IMR-90 (cell line): Measurements from ENCODE around the gene PRRC2A. TPM values are rescaled to one million over a fixed set of nuclear protein-coding genes. Genes with fewer than 3 reads are reported as not detected.

Experiments
- ATAC-seq: fragments of 200-7000 bp; cut with Tn5 transposase; 2 replicates; pipeline ENCODE4 v1.9.1; 2020; ENCODE audit warnings: low read depth, mild to moderate bottlenecking, moderate library complexity
- BruUV-seq: library from RNA; stranded (reverse); fragments of 400-500 nt; replicated peaks from 2 replicates; lab custom pipeline; 2021; lab: Mats Ljungman, UMichigan
- CTCF ChIA-PET: fragments of 300-600 bp; formaldehyde crosslinking; extraction: SDS; loops from one replicate; lab custom pipeline; 2021; ENCODE audit warnings: antibody characterized with exemption; lab: Yijun Ruan, JAX
- POLR2A ChIA-PET: fragments of 300-600 bp; sonication (Branson Sonifier 250); formaldehyde crosslinking; loops from one replicate; lab custom pipeline; 2022; ENCODE audit warnings: antibody characterized with exemption; ENCODE audit not compliant: unreplicated experiment; lab: Charles Lee
- DNase-seq: peaks from one replicate; pipeline ENCODE4 v3.0.0; 2013
- H2AFZ ChIP-seq: replicated peaks from 2 replicates; pipeline ENCODE3; 2013; ENCODE audit warnings: low read length, mild to moderate bottlenecking; ENCODE audit not compliant: poor library complexity
- H2AK5ac ChIP-seq: 2 replicates; pipeline ENCODE4 v1.6.1; 2013; ENCODE audit warnings: low read depth, low read length, inconsistent platforms
- H2AK9ac ChIP-seq: replicated peaks from 2 replicates; pipeline ENCODE3; 2013; ENCODE audit warnings: mild to moderate bottlenecking, low read depth, low read length, moderate library complexity; ENCODE audit not compliant: poor library complexity
- H2BK120ac ChIP-seq: 2 replicates; pipeline ENCODE4 v1.6.1; 2013; ENCODE audit warnings: low read depth, low read length, inconsistent platforms
- H2BK15ac ChIP-seq: 3 replicates; pipeline ENCODE4 v1.6.1; 2013; ENCODE audit warnings: low read depth, low read length, inconsistent platforms
- H2BK20ac ChIP-seq: 2 replicates; pipeline ENCODE4 v1.6.1; 2013; ENCODE audit warnings: low read depth, mild to moderate bottlenecking, inconsistent platforms, low read length, moderate library complexity
- H2BK5ac ChIP-seq: 2 replicates; pipeline ENCODE4 v1.6.1; 2013; ENCODE audit warnings: mild to moderate bottlenecking, low read depth, low read length, inconsistent platforms; ENCODE audit not compliant: poor library complexity, severe bottlenecking
- H3K14ac ChIP-seq: replicated peaks from 2 replicates; pipeline ENCODE4 v1.6.1; 2013; ENCODE audit warnings: low read depth, low read length, inconsistent platforms
- H3K18ac ChIP-seq: 2 replicates; pipeline ENCODE4 v1.6.1; 2013; ENCODE audit warnings: low read depth, low read length, control low read depth
- H3K23ac ChIP-seq: 2 replicates; pipeline ENCODE4 v1.6.1; 2013; ENCODE audit warnings: low read depth, low read length, inconsistent platforms
- H3K27ac ChIP-seq: 2 replicates; pipeline ENCODE4 v1.5.1; 2013; ENCODE audit warnings: mild to moderate bottlenecking, control low read depth, low read length; ENCODE audit not compliant: insufficient read depth
- H3K27me3 ChIP-seq: 2 replicates; pipeline ENCODE4 v1.6.1; 2013; ENCODE audit warnings: low read length; ENCODE audit not compliant: control insufficient read depth, insufficient read depth
- H3K36me3 ChIP-seq: 2 replicates; pipeline ENCODE4 v1.6.1; 2013; ENCODE audit warnings: low read length, mixed read lengths; ENCODE audit not compliant: control insufficient read depth, insufficient read depth
- H3K4ac ChIP-seq: 2 replicates; pipeline ENCODE4 v1.6.1; 2013; ENCODE audit warnings: low read depth, low read length, inconsistent platforms
- H3K4me1 ChIP-seq: 2 replicates; pipeline ENCODE4 v1.6.1; 2013; ENCODE audit warnings: low read length, mixed read lengths; ENCODE audit not compliant: control insufficient read depth, insufficient read depth
- H3K4me2 ChIP-seq: 2 replicates; pipeline ENCODE4 v1.6.1; 2013; ENCODE audit warnings: low read depth, mild to moderate bottlenecking, control low read depth, low read length, moderate library complexity
- H3K4me3 ChIP-seq: 2 replicates; pipeline ENCODE4 v1.5.1; 2013; ENCODE audit warnings: low read depth, mild to moderate bottlenecking, control low read depth, low read length, moderate library complexity; ENCODE audit not compliant: insufficient read depth
- H3K56ac ChIP-seq: 2 replicates; pipeline ENCODE4 v1.6.1; 2013; ENCODE audit warnings: low read length, inconsistent platforms; ENCODE audit not compliant: insufficient read depth; ENCODE audit errors: extremely low read depth
- H3K79me1 ChIP-seq, 2 experiments: 2 replicates each; pipeline ENCODE4 v1.6.1; 2013; ENCODE audit warnings: low read length in 2 of 2, inconsistent platforms in 1 of 2, low read depth in 1 of 2
- H3K9ac ChIP-seq: 2 replicates; pipeline ENCODE4 v1.6.1; 2013; ENCODE audit warnings: low read depth, low read length, control low read depth
- H3K9me1 ChIP-seq: 2 replicates; pipeline ENCODE4 v1.6.1; 2013; ENCODE audit warnings: low read length, inconsistent platforms; ENCODE audit not compliant: insufficient read depth
- H3K9me3 ChIP-seq: 2 replicates; pipeline ENCODE4 v1.6.1; 2013; ENCODE audit warnings: low read length; ENCODE audit not compliant: control insufficient read depth, insufficient read depth
- H4K20me1 ChIP-seq: 2 replicates; pipeline ENCODE4 v1.6.1; 2013; ENCODE audit warnings: low read length, inconsistent platforms; ENCODE audit not compliant: insufficient read depth
- H4K5ac ChIP-seq: 2 replicates; pipeline ENCODE4 v1.6.1; 2013; ENCODE audit warnings: mild to moderate bottlenecking, low read depth, low read length, control low read depth
- H4K8ac ChIP-seq, 2 experiments: 2 replicates each; pipeline ENCODE4 v1.6.1; 2013; ENCODE audit warnings: low read depth in 2 of 2, low read length in 2 of 2, control low read depth in 1 of 2, inconsistent platforms in 1 of 2
- H4K91ac ChIP-seq: 2 replicates; pipeline ENCODE4 v1.6.1; 2013; ENCODE audit warnings: low read depth, low read length, inconsistent platforms; ENCODE audit not compliant: insufficient read depth
- BHLHE40 ChIP-seq: fragments of 150-350 bp; IDR thresholded peaks from 2 replicates; pipeline ENCODE4 v1.6.1; 2016; ENCODE audit warnings: mild to moderate bottlenecking, low read depth, low read length
- MAFK ChIP-seq: IDR thresholded peaks from 2 replicates; pipeline ENCODE4 v1.6.1; 2012; ENCODE audit warnings: low read depth, low read length, improper control_type of control experiment
- POLR2A ChIP-seq: IDR thresholded peaks from 2 replicates; pipeline ENCODE4 v1.6.1; 2012; ENCODE audit warnings: mild to moderate bottlenecking, low read depth, low read length
- RCOR1 ChIP-seq: IDR thresholded peaks from 2 replicates; pipeline ENCODE4 v1.6.1; 2012; ENCODE audit warnings: mild to moderate bottlenecking, low read length, improper control_type of control experiment; ENCODE audit not compliant: insufficient replicate concordance
- RFX5 ChIP-seq: IDR thresholded peaks from 2 replicates; pipeline ENCODE4 v1.8.0; 2012; ENCODE audit warnings: low read depth, mild to moderate bottlenecking, low read length, moderate library complexity
- SMC3 ChIP-seq: fragments of 150-350 bp; IDR thresholded peaks from 2 replicates; pipeline ENCODE4 v1.6.1; 2016; ENCODE audit warnings: low read depth, mild to moderate bottlenecking, antibody characterized with exemption, low read length, moderate library complexity
- WGBS, 2 experiments: methylation state at CpG; one replicate each; pipeline versions ENCODE4 v1.1.5 to v1.1.7; 2013; ENCODE audit warnings: missing lambda C conversion rate in 2 of 2; ENCODE audit not compliant: insufficient read length in 1 of 2; ENCODE audit errors: extremely low coverage in 2 of 2; 5-methylcytosine and 5-hydroxymethylcytosine counted together
- dilution Hi-C: fragments of 300-500 bp; cut with HindIII; formaldehyde crosslinking; loops from one replicate; pipeline ENCODE4 v1.14.3; 2018; ENCODE audit warnings: low sequenced_read_pairs; ENCODE audit not compliant: unreplicated experiment
- in situ Hi-C: fragments of 300-500 bp; cut with MboI; formaldehyde crosslinking; loops from 3 replicates; pipeline ENCODE4 v1.14.3; 2019; ENCODE audit warnings: low sequenced_read_pairs, inconsistent platforms, mixed read lengths
- intact Hi-C: fragments of 100-400 bp; cut with micrococcal nuclease; formaldehyde crosslinking; loops from 2 replicates; pipeline ENCODE4 v1.10.0; 2022
- polyA plus RNA-seq, 3 experiments: library from polyadenylated mRNA; depleted of rRNA; stranded (reverse); fragments of >200 nt; gene quantifications; 2 replicates each; pipeline ENCODE4 v1.2.3, GENCODE V29; 2012; ENCODE audit warnings: low replicate concordance in 1 of 3
- total RNA-seq: library from RNA; depleted of rRNA; stranded (reverse); fragments of >200 nt; gene quantifications from 2 replicates; pipeline ENCODE4 v1.2.3, GENCODE V29; 2012

The PRRC2A gene
- total and polyA plus RNA-seq, 2 of the 4 experiments (the other 2 are of a cell fraction): 7.7 to 88.6 TPM

DNA sequence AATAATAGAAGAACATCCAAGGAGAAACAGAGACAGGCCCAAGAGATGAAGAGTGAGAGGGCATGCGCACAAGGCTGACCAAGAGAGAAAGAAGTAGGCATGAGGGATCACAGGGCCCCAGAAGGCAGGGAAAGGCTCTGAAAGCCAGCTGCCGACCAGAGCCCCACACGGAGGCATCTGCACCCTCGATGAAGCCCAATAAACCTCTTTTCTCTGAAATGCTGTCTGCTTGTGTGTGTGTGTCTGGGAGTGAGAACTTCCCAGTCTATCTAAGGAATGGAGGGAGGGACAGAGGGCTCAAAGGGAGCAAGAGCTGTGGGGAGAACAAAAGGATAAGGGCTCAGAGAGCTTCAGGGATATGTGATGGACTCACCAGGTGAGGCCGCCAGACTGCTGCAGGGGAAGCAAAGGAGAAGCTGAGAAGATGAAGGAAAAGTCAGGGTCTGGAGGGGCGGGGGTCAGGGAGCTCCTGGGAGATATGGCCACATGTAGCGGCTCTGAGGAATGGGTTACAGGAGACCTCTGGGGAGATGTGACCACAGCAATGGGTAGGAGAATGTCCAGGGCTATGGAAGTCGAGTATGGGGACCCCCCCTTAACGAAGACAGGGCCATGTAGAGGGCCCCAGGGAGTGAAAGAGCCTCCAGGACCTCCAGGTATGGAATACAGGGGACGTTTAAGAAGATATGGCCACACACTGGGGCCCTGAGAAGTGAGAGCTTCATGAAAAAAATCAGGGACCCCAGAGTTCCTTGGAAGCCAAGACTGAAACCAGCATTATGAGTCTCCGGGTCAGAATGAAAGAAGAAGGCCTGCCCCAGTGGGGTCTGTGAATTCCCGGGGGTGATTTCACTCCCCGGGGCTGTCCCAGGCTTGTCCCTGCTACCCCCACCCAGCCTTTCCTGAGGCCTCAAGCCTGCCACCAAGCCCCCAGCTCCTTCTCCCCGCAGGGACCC lies 46.1 kb upstream of the PRRC2A start (continued):
- TF ChIP-seq RCOR1 (no peak), POLR2A (no peak)

DNA sequence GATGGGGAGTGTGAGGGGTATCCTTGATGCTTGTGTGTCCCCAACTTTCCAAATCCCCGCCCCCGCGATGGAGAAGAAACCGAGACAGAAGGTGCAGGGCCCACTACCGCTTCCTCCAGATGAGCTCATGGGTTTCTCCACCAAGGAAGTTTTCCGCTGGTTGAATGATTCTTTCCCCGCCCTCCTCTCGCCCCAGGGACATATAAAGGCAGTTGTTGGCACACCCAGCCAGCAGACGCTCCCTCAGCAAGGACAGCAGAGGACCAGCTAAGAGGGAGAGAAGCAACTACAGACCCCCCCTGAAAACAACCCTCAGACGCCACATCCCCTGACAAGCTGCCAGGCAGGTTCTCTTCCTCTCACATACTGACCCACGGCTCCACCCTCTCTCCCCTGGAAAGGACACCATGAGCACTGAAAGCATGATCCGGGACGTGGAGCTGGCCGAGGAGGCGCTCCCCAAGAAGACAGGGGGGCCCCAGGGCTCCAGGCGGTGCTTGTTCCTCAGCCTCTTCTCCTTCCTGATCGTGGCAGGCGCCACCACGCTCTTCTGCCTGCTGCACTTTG lies 45.1 kb upstream of the PRRC2A start, which contains the start of gene TNF:
Gene TNF, plus strand, starts transcription at position 231 of the 567 bp plus-strand sequence. Its CDS starts 177 bp downstream, at position 408.
- no peak within 1 kb of the TSS for H3K4me3 ChIP-seq
- 93% methylated on average over 5 of the region's 19 CpGs; no CpG with 5 or more reads in 1 of the 2 experiments for WGBS, 2 experiments
- no peak within 1 kb of the TSS for H2AK9ac ChIP-seq
- H3K23ac ChIP-seq: no peak within 1 kb of the TSS
- H2BK120ac ChIP-seq: no peak within 1 kb of the TSS
- no peak within 1 kb of the TSS for H3K14ac ChIP-seq
- H2BK5ac ChIP-seq: no peak within 1 kb of the TSS
- no peak for ATAC-seq
- H3K4ac ChIP-seq: no peak within 1 kb of the TSS
- H4K8ac ChIP-seq: no peak within 1 kb of the TSS
- no peak within 1 kb of the TSS for H4K91ac ChIP-seq
- no peak within 1 kb of the TSS for H2BK20ac ChIP-seq
- H3K18ac ChIP-seq: no peak within 1 kb of the TSS
- ChIA-PET CTCF (no interaction called here), POLR2A (no interaction called here)
- no peak within 1 kb of the TSS for H3K27ac ChIP-seq
- peak within 1 kb of the TSS; percentile 21 for H2AFZ ChIP-seq
- intact Hi-C loops: no loop called here
- H2BK15ac ChIP-seq: no peak within 1 kb of the TSS
- H3K79me1 ChIP-seq: no peaks in the 10 kb centered on the region
- H3K4me1 ChIP-seq: no peaks in the 10 kb centered on the region
- in situ Hi-C loops: no loop called here
- dilution Hi-C loops: no loop called here
- H3K9ac ChIP-seq: no peak within 1 kb of the TSS
- H3K27me3 ChIP-seq: peaks cover 33% of the 10 kb centered on the region
- H4K20me1 ChIP-seq: no peaks in the 10 kb centered on the region
- H3K9me3 ChIP-seq: no peaks in the 10 kb centered on the region
- H4K5ac ChIP-seq: no peak within 1 kb of the TSS
- no peak within 1 kb of the TSS for H2AK5ac ChIP-seq
- H3K4me2 ChIP-seq: no peak within 1 kb of the TSS
- H3K9me1 ChIP-seq: no peaks in the 10 kb centered on the region
- DNase-seq: no peak
- H3K56ac ChIP-seq: no peak within 1 kb of the TSS
- TF ChIP-seq RFX5 (no peak), BHLHE40 (no peak), MAFK (no peak), RCOR1 (no peak), SMC3 (no peak)
- no peaks in the 10 kb centered on the region for H3K36me3 ChIP-seq
- BruUV-seq: no TSS peak
